Measurements from ENCODE around the gene ANKRD45.
"Not testable (repeated sequence)": the region's sequence is repeated elsewhere in the genome, so short reads cannot be mapped to it uniquely, and the experiment has no call there.

Gene ANKRD45
- long read RNA-seq, donor 1: 0 reads
- long read RNA-seq, donor 2, partial matches to known transcripts: 0 of 1 reads
- long read RNA-seq, donor 2, other reads (novel, unspliced or antisense): 0 of 1 reads
- long read RNA-seq, donor 3, partial matches to known transcripts: 0 of 1 reads
- long read RNA-seq, donor 3, other reads (novel, unspliced or antisense): 0 of 1 reads
- long read RNA-seq, donor 4: 0 reads
- long read RNA-seq, donor 5: 0 reads
- long read RNA-seq, donor 6, partial matches to known transcripts: 0 of 1 reads
- long read RNA-seq, donor 6, other reads (novel, unspliced or antisense): 0 of 1 reads
- long read RNA-seq, donor 7, partial matches to known transcripts: 0 of 1 reads
- long read RNA-seq, donor 7, other reads (novel, unspliced or antisense): 0 of 1 reads
- long read RNA-seq, donor 8, partial matches to known transcripts: 0 of 2 reads
- long read RNA-seq, donor 8, other reads (novel, unspliced or antisense): 0 of 2 reads

- DNase-seq: peak; percentile 82
These were observed at the start of gene ANKRD45 for GRCh38 chr1:173669491-173669941. ANKRD45 (minus strand) TSS chr1:173669851; CDS start chr1:173659418, 10,433 bp downstream.

DNA sequence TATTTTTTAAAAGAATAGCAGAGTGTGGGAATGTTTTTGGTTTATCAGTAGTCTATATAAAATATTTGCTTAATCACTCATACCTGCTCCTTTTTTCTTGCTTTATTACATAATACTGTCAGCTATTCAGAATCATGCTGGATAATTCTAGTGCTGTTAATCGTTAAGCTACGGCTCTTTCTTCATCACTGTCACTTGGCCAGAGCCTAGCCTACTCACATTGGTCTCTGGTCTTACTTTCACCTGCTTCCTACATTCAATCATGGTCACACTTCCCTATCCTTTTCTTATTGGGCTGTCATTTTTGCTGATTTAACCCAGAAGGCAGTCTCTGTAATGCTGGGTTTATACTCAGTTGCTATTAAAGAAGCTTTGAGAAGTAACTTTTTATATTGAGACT is 47.6 kb upstream of the ANKRD45 start:
- DNase-seq: no peak

GRCh38 chr1:173715538-173715844 is 45.8 kb upstream of the ANKRD45 start:
- DNase-seq: no peak

DNA sequence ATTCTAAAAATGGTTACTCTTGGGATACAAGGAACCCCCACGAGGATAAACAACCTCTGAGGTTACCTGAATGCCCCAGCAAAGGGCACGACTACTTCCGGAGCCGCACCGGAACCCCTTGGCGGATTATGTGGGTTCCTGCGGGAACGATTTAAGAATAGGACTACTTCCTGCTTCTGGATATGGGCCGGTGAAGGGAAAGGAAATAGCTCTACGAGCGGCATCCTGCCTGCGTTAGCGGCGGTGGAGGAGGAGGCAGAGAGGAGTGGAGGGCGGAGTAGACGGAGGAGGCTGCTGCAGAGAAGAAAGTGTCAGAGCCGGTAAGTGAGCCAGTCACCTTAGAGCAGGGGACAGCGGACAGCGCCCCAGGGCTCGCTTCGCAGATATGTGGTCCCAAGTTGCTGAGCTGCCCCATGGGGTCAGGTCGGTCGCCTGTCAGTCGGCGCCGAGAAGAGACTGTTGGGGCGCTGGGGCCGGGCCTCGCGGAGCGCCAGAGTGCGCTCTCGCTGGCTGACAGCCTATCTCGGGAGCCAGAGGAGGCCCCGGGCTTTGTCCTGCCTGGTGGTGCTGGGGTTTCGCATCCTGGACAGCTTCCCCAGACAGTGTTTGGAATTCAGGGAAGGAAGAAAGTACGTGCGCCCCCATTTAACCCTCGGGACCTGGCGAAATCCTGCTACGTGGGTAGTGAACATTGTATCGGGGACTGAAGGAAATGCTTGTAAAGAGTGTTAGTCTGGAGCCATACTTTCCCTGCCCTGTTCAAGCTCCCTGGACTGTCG is 45.3 kb upstream of the ANKRD45 start, which contains the start of gene KLHL20:
Gene KLHL20 (plus strand): TSS at position 223 of the 779 bp plus-strand sequence. CDS start 1,063 bp downstream, outside the sequence.
- DNase-seq: peak; percentile 92

- no peak for DNase-seq
These were observed 44.7 kb upstream of the ANKRD45 start for GRCh38 chr1:173714441-173714758.

DNA sequence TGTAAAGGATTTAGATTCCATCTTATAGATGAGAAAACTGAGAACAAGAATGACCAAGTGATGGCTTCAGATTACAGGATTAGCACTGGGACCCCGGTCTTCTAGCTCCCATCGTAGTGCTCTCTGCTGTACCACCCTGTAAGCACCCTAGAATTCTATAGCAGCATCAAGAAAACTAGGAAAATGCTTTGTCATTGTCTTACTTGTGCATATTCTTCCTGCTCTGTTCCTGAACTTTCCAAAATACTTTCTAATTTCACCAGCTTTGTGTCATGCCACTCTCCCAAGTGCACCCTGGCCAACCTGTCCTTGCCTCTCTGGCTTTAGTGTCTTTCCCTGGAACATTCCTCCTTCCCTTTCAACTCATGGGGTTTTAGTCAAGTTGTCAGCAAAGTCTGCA is 39.1 kb upstream of the ANKRD45 start:
- no peak for DNase-seq

- no peak for DNase-seq
These were observed 35.5 kb upstream of the ANKRD45 start for GRCh38 chr1:173705117-173705516.

GRCh38 chr1:173702736-173703135 is 33.1 kb upstream of the ANKRD45 start:
- no peak for DNase-seq

GRCh38 chr1:173701299-173701698 is 31.6 kb upstream of the ANKRD45 start:
- not testable (repeated sequence) for DNase-seq

DNA sequence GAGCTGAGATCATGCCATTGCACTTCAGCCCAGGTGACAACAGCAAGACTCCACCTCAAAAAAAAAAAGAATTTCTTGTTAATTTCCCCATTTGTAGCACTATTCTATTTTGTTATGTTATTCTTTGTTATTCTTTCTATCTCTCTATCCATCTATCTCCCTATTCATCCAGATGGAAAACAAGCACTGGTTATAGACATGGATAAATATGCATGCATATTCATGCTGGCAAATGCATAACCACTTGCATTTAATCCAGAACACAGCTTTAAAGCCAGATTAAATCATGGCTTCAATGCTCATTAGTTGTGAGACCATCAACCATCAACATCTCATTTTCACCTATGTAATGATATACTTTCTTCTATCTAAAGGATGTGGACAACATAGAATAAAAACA is 23.6 kb upstream of the ANKRD45 start:
- DNase-seq: no peak

GRCh38 chr1:173688300-173688699 is 18.6 kb upstream of the ANKRD45 start:
- DNase-seq: no peak

DNA sequence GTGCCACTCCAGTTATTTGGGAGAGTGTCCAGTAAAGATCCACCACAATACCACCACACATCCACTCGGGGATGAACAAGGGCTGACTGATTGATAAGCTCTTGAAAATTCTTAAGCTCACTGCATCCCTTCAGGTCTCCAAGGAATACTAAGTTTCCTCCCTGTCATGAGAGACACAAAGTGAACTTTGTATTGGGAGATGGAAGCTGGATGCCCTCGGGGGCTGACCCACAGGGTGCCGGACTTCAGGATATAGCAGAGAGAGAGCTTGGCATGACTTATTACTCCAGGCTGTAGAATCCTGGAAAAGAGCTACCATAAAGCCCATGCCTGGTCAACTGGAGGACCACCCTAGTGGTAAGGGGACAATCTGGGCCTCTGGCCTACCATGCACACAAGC is 15.5 kb upstream of the ANKRD45 start:
- not testable (repeated sequence) for DNase-seq

GRCh38 chr1:173683838-173684237 is 14.2 kb upstream of the ANKRD45 start:
- DNase-seq: not testable (repeated sequence)

DNA sequence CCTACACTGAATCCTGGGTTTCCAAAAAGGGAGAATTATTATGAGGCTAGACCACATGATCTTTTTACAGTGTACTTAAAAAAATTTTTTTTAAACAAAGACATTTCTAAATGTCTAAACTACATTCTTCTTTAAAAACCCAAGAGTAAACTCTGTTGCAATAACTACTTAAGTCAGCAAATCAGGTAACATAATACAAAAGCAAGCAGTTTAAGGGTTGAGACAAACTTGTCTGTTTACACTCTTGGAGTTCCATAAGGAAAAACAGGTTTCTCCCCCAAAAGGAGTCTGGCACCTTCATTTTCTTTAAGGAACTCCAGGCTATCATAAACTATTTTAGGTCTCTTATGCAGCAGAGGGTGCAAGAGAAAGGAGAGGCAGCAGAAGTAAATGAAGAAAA is 12.5 kb upstream of the ANKRD45 start:
- no peak for DNase-seq

- not testable (repeated sequence) for DNase-seq
These were observed 10.5 kb upstream of the ANKRD45 start for GRCh38 chr1:173680152-173680551.

GRCh38 chr1:173674496-173674895 is 4.8 kb upstream of the ANKRD45 start:
- DNase-seq: not testable (repeated sequence)

DNA sequence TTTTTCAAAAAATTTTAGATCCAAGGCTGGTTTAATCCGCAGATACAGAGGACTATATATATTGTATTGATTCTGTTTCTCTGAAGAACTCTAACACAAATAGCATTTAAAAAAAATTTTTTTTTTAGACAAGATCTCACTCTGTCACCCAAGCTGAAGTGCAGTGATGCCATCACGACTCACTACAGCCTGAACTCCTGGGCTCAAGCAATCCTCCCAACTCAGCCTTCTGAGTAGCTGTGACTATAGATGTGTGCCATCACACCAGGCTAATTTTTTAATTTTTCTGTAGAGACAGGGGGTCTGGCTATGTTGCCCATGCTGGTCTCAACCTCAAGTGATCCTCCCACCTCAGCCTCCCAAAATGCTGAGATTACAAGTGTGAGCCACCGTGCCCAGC is 3.0 kb downstream of the ANKRD45 start:
- DNase-seq: no peak

GRCh38 chr1:173663159-173663558 is 6.5 kb downstream of the ANKRD45 start:
- DNase-seq: no peak

GRCh38 chr1:173661763-173662162 is 7.9 kb downstream of the ANKRD45 start:
- no peak for DNase-seq

GRCh38 chr1:173661271-173661670 is 8.4 kb downstream of the ANKRD45 start:
- no peak for DNase-seq

GRCh38 chr1:173660306-173660705 is 9.3 kb downstream of the ANKRD45 start:
- no peak for DNase-seq

DNA sequence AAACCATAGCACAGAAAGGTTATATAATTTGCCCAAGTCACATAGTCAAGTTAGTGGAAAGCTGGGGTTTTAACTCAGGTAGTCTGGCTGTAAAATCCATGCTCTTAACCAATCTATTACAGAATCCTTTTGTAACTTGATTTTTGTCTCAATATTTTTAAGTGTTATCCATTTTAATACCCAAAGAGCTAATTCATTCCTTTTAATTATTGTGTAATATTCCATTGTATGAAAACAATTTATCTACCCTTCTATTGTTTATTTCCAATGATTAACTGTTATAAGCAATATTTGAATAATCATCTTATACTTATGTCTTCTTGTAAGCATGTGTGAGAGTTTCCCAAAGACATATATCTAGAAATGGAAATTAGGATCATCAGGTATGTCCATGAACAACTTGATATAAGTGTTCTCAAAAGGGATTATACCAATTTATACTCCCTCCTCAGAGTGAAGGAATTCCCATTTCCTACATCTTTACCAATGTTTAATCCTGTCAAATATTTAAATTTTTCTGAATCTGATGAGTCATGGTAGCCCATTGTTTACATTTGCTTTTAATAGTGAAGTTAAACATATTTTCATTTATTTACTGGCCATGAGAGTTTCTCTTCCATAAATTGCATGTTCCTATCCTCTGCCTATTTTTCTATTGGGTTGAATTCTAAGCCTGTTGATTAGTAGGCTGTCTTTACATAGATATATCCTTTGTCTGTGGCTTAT is 20.6 kb downstream of the ANKRD45 start:
- DNase-seq: no peak

DNA sequence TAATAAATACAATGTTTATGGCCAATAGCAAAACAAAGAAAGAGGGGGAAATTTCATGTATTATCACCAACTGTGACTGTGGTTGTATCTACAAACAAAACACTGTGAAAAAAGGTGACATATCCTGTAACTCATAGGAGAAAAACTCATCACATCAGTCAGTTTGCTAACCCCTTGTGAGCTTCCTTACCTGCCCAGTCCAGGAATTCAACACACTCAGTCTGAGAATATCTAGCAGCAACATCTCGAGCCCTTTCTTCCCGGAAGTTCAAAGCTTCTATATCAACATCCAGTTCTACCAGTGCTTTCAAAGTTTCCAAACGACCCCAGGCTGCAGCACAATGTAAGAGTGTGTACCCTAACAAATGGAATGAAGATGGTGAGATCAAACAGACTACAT is 23.0 kb downstream of the ANKRD45 start:
- no peak for DNase-seq

All from right kidney (tissue), 9 donors.